HG03439 (cell line): ENCODE measurements around the gene CAB39L.

Source experiments
- ATAC-seq: cut with Tn5 transposase; IDR thresholded peaks from one replicate; pipeline ENCODE4 v1.9.1; 2021; ENCODE audit warnings: mild to moderate bottlenecking, moderate library complexity; ENCODE audit not compliant: unreplicated experiment

The CAB39L gene

DNA sequence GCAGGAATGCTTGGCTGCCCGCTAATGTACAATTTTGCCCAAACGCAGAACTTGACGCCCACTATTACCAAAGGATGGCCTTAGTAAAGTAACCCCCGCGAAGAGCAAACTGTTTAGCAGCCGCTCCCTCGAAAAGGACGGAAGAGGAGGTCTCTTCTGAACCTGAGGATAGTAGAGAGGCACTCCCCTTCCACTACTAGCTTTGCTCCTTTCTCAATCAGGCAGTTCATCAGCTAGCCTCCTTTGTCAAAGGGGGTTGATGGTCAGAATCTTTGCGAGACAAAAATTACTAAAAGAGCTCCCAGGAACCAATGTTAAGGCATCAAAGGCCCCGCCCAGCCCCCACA lies 534 bp downstream of the CAB39L start:
- no peak for ATAC-seq

GRCh38 chr13:49441846-49442245 lies 2.0 kb downstream of the CAB39L start:
- ATAC-seq = no peak

DNA sequence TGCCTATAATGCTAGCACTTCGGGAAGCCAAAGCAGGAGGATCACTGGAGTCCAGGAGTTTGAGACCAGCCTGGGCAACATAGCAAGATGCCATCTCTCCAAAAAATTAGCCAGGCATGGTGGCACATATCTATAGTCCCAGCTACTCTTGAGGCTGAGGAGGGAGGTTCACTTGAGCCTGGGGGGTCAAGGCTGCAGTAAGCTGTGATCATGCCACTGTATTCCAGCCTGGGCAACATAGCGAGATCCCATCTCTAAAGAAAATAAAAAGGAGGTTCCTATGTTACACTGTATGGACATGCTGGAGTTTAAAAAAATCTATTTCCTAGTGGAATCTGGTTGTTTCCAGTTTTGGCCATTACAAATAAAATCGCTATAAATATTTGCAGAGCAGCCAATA lies 2.6 kb downstream of the CAB39L start:
- no peak for ATAC-seq

GRCh38 chr13:49439609-49440008 lies 4.3 kb downstream of the CAB39L start:
- ATAC-seq = no peak

DNA sequence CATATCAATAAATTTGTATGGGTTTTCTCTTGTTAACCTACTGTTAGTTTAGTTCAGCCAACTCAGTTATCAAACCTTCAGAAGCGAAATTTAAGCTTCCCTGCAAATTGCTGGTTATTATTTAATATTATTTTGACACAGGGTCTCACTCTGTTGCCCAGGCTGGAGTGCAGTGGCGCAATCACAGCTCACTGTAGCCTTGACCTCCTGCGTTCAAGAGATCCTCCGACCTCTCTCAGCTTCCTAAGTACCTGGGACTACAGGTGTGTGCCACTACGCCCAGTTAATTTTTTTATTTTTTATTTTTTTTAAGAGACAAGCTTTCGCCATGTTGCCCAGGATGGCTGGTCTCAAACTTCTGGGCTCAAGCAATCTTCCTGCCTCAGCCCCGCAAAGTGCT lies 6.2 kb downstream of the CAB39L start:
- no peak for ATAC-seq

GRCh38 chr13:49436890-49437289 lies 7.0 kb downstream of the CAB39L start:
- ATAC-seq = no peak

DNA sequence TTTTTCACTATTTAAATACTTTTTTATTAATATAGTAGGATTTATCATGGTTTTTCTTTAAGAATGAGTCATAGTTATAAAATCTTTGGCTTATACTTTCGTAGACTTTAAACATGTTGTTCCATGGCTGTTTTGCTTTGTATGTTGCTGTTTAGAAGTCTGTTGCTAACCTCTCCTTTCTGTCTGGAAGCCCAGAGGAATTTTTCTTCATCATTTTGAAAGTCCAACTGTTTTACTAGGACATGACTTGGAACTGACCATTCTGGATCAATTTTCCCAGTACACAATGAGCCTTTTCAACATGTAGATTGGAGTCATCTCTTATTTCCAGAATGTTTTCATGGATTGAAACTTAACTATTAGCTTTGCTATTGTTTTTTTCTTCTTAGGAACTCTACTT lies 7.9 kb downstream of the CAB39L start:
- ATAC-seq = no peak

- ATAC-seq = no peak
Observed at GRCh38 chr13:49429121-49429520, 14.7 kb downstream of the CAB39L start.

DNA sequence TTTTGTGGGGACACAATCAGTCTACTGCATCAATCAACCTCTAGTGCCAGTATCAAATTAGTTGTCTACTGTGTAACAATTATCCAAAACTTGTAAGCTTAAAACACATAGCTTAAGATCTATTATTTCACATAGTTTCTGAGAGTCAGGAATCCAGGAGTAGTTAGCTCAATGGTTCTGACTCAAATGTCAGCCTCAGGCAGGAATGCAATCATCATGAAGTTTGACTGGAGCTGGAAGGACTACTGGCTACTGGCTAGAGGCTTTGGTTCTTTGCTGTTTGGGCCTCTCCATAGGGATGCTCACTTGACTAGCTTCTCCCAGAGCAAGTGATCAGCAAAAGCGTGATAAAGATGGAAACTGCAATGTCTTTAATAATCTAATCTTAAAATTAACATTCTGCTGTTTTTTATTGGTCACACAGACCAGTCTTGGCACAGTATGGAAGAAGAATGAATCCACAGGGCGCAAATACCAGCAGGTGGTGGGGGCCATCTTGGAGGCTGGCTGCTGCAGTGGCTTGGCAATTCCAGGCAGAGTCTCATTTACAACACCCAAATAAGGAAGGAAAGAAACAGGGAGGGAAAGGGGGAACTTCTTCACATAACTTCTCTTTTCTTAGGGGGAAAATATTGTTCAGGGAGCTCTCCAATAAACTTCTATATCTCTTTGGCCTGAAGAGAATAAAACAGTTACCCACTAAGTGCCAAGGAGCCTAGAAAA lies 15.7 kb downstream of the CAB39L start:
- ATAC-seq = no peak

GRCh38 chr13:49424011-49424560 lies 19.8 kb downstream of the CAB39L start:
- ATAC-seq = no peak

GRCh38 chr13:49421391-49421790 lies 22.5 kb downstream of the CAB39L start:
- peak; percentile 69 for ATAC-seq

DNA sequence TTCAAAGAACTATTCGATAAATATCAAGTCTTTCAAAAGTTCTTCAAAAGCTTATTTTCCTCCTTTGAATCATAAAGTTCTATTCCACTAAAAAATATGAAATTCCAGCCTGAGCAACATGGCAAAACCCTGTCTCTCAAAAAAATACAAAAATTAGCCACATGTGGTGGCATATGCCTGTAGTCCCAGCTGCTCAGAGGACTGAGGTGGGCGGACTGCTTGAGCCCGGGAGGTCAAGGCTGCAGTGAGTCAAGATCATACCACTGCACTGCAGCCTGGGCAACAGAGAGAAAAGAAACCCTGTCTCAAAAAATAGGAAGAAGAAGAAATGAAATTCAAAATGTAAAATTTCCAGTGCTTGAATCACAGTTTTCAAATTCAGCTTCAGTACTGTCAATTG lies 24.6 kb downstream of the CAB39L start:
- no peak for ATAC-seq

- ATAC-seq = no peak
Observed at GRCh38 chr13:49418206-49418605, 25.7 kb downstream of the CAB39L start.

DNA sequence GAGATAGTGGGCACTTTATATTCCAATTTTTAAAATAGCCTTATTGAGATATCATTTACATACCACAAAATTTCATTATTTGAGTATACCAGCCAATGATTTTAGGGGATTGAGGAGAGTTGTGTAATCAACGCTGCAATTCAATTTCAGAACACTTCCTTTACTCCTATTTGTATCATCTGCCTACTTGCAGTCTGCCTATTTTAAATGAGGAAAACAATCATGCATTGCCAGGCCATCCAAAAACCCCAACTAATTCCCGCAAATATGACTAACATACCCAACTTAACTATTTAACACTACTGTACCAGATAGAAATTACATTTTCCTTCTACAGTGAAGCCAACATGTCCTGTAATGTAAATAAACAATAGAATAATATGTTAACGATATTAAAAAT lies 26.7 kb downstream of the CAB39L start:
- no peak for ATAC-seq

- ATAC-seq = no peak
Observed at GRCh38 chr13:49412749-49413148, 31.1 kb downstream of the CAB39L start.

DNA sequence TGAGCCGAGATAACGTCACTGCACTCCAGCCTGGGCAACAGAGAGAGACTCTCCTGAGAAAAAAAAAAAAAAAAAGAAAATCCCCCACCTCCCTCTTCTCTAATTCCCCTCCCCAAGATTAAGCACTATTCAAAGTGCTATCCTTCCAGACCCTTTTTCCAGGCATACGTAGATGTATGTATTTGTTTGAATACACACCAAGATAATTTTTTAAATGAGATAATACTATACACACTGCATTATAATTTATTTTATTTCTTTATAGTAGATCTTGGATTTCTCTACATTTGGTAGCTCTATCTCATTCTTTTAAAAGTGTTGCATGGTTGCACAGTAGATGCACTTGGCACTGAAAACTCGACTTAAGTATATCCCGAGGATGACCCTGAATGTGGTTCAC lies 32.5 kb downstream of the CAB39L start:
- no peak for ATAC-seq

- ATAC-seq = peak; percentile 54
Observed at GRCh38 chr13:49410477-49410876, 33.4 kb downstream of the CAB39L start.

- no peak for ATAC-seq
Observed at GRCh38 chr13:49410006-49410405, 33.9 kb downstream of the CAB39L start.

DNA sequence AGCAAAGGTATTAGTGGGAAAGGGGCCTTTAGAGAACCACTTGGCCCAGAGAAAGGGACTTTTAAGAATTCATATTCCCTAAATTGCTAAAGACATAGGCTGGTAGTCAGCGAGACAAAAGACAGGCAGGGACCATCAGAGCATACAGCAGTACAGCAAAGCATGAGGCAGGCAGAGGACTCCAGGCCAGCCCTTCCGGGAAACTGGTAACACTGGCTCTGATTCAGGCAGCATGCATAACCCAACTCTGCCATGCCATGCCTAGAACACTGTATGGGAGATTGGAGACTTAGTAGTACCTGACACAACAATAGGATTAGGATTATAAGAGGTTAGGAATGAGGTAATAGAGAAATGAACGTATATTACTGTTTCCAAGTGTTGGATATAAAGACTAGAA lies 34.9 kb downstream of the CAB39L start:
- no peak for ATAC-seq

- ATAC-seq = no peak
Observed at GRCh38 chr13:49407936-49408335, 35.9 kb downstream of the CAB39L start.

GRCh38 chr13:49407068-49407467 lies 36.8 kb downstream of the CAB39L start:
- ATAC-seq = no peak

DNA sequence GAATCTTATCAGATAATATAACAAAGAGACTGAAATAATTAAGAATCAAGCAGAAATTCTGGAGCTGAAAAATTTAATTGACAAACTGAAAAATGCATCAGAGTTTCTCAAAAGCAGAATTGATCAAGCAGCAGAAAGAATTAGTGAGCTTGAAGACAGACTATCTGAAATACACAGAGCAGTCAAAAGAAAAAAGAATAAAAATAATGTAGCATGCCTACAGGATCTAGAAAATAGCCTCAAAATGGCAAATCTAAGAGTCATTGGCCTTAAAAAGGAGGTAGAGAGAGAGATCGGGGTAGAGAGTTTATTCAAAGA lies 39.2 kb downstream of the CAB39L start:
- no peak for ATAC-seq

- no peak for ATAC-seq
Observed at GRCh38 chr13:49403996-49404702, 39.7 kb downstream of the CAB39L start.
